BLaER1 treated with 17β-estradiol and CSF1 and Interleukin-3, amounts not matched to agents 10 nM and 100 nM (cell line): ENCODE data around the gene NRIP1.

Source experiments
- H3K27ac ChIP-seq, 11 experiments: shearing (Covaris generic); formaldehyde crosslinking; 2 replicates each; pipeline ENCODE4 v1.8.1; 2022
- H3K27me3 ChIP-seq, 11 experiments: shearing (Covaris generic); formaldehyde crosslinking; 2 replicates each; pipeline ENCODE4 v1.8.1; 2022
- H3K36me3 ChIP-seq, 11 experiments: shearing (Covaris generic); formaldehyde crosslinking; 2 replicates each; pipeline ENCODE4 v1.8.1; 2022
- H3K4me1 ChIP-seq, 10 experiments: shearing (Covaris generic); formaldehyde crosslinking; 2 replicates each; pipeline ENCODE4 v1.8.1; 2022
- H3K4me2 ChIP-seq, 11 experiments: shearing (Covaris generic); formaldehyde crosslinking; 2 replicates each; pipeline ENCODE4 v1.8.1; 2022
- H3K4me3 ChIP-seq, 10 experiments: shearing (Covaris generic); formaldehyde crosslinking; 2 replicates each; pipeline ENCODE4 v1.8.1; 2022
- H3K9ac ChIP-seq, 11 experiments: shearing (Covaris generic); formaldehyde crosslinking; 2 replicates each; pipeline ENCODE4 v1.8.1; 2022
- H3K9me3 ChIP-seq, 11 experiments: shearing (Covaris generic); formaldehyde crosslinking; replicated peaks in 1 of 11; 2 replicates each; pipeline ENCODE4 v1.8.1; 2022
- H4K20me1 ChIP-seq, 11 experiments: shearing (Covaris generic); formaldehyde crosslinking; 2 replicates each; pipeline ENCODE4 v1.8.1; 2022
- Cebpa-rat ChIP-seq, 11 experiments: shearing (Covaris generic); IDR thresholded peaks; 2 replicates each; pipeline ENCODE4 v1.8.1; 2022

Gene NRIP1

GRCh38 chr21:15015622-15016471 lies 49.0 kb downstream of the NRIP1 start:
- Histone ChIP-seq H3K36me3 (peaks cover 20 to 77% (median 49%) of the 10 kb centered on the region in 11 experiments; a peak in 20 of 22 replicates), H3K4me3 (no peak overlapping the region), H3K9me3 (no peaks in the 10 kb centered on the region), H3K4me2 (no peak overlapping the region), H4K20me1 (peaks cover 45 to 99% (median 88%) of the 10 kb centered on the region in 11 experiments), H3K4me1 (peaks cover 5 to 43% (median 16%) of the 10 kb centered on the region in 10 experiments; a peak in 19 of 20 replicates), H3K27me3 (no peaks in the 10 kb centered on the region), H3K27ac (no peak overlapping the region), H3K9ac (no peak overlapping the region)
- no peak for TF ChIP-seq Cebpa-rat (IDR thresholded peaks at IDR 0.05)

DNA sequence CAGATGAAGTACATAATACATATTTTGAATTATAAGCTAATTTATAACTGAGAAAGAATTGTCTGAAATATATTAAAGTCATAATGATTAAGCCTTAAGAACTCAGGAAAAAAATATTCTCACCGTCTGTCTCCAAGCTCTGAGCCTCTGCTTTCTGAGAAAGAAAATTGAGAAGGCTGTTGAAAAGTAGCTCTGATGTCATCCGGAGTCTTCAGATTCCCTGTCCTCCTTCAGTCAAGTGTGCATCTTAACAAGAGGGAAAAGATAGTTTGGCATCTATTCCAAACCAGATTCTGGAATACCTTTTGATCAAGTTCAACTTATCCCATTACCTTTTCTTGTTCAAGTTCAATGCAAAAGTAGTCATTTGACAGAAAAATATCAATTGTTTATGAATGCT lies 50.6 kb downstream of the NRIP1 start:
- H3K4me2 ChIP-seq, result no peak overlapping the region
- peaks cover 38 to 99% (median 87%) of the 10 kb centered on the region in 11 experiments for H4K20me1 ChIP-seq
- no peak for TF ChIP-seq Cebpa-rat (IDR thresholded peaks at IDR 0.05)
- peaks cover 0 to 27% (median 9%) of the 10 kb centered on the region in 10 experiments; a peak in 17 of 20 replicates for H3K4me1 ChIP-seq
- H3K27ac ChIP-seq, result no peak overlapping the region
- no peaks in the 10 kb centered on the region for H3K27me3 ChIP-seq
- peaks cover 34 to 86% (median 64%) of the 10 kb centered on the region in 11 experiments; a peak in 20 of 22 replicates for H3K36me3 ChIP-seq
- H3K9ac ChIP-seq, result no peak overlapping the region
- no peaks in the 10 kb centered on the region for H3K9me3 ChIP-seq
- no peak overlapping the region for H3K4me3 ChIP-seq

DNA sequence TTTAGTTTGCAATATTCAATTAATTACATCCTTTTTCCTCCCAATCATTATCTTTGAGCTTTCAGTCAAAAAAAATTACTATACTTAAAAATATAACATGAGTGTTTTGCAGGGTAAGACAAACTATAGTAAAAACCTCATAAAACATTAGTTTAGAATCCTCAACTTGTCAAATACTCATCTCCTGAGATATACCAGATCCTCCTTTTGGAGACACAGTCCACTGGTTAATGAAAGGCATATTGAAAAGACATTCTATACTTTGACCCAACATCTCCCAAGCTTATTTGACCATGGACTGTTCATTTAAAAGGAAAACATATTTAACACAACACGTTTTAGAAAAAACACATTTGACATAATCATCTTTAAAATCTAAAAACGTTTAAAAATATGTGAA lies 52.8 kb downstream of the NRIP1 start:
- Histone ChIP-seq H3K36me3 (peaks cover 53 to 95% (median 78%) of the 10 kb centered on the region in 11 experiments), H3K4me2 (no peak overlapping the region), H3K27me3 (no peaks in the 10 kb centered on the region), H3K4me3 (no peak overlapping the region), H3K9me3 (peaks cover 0 to 11% (median 0%) of the 10 kb centered on the region in 11 experiments; a peak in 1 of 22 replicates), H4K20me1 (peaks cover 26 to 99% (median 86%) of the 10 kb centered on the region in 11 experiments; a peak in 21 of 22 replicates), H3K9ac (no peak overlapping the region), H3K27ac (no peak overlapping the region), H3K4me1 (peaks cover 1 to 23% (median 12%) of the 10 kb centered on the region in 10 experiments; a peak in 19 of 20 replicates)
- TF ChIP-seq Cebpa-rat (IDR thresholded peaks at IDR 0.05), result no peak

GRCh38 chr21:15010645-15011044 lies 54.2 kb downstream of the NRIP1 start:
- no peak overlapping the region for H3K9ac ChIP-seq
- H3K27me3 ChIP-seq, result no peaks in the 10 kb centered on the region
- peaks cover 0 to 11% (median 0%) of the 10 kb centered on the region in 11 experiments; a peak in 1 of 22 replicates for H3K9me3 ChIP-seq
- peaks cover 22 to 99% (median 86%) of the 10 kb centered on the region in 11 experiments; a peak in 21 of 22 replicates for H4K20me1 ChIP-seq
- H3K27ac ChIP-seq, result no peak overlapping the region
- TF ChIP-seq Cebpa-rat (IDR thresholded peaks at IDR 0.05), result no peak
- H3K4me1 ChIP-seq, result peaks cover 11 to 29% (median 25%) of the 10 kb centered on the region in 10 experiments
- peaks cover 55 to 92% (median 82%) of the 10 kb centered on the region in 11 experiments for H3K36me3 ChIP-seq
- H3K4me2 ChIP-seq, result no peak overlapping the region
- H3K4me3 ChIP-seq, result no peak overlapping the region

GRCh38 chr21:15009837-15010363 lies 54.9 kb downstream of the NRIP1 start:
- H3K27ac ChIP-seq, result no peak overlapping the region
- peaks cover 55 to 96% (median 84%) of the 10 kb centered on the region in 11 experiments for H3K36me3 ChIP-seq
- no peak overlapping the region for H3K4me2 ChIP-seq
- no peak for TF ChIP-seq Cebpa-rat (IDR thresholded peaks at IDR 0.05)
- H3K4me3 ChIP-seq, result no peak overlapping the region
- peaks cover 0 to 11% (median 0%) of the 10 kb centered on the region in 11 experiments; a peak in 1 of 22 replicates for H3K9me3 ChIP-seq
- H3K27me3 ChIP-seq, result no peaks in the 10 kb centered on the region
- H3K4me1 ChIP-seq, result peaks cover 16 to 37% (median 32%) of the 10 kb centered on the region in 10 experiments
- H3K9ac ChIP-seq, result no peak overlapping the region
- peaks cover 22 to 99% (median 87%) of the 10 kb centered on the region in 11 experiments; a peak in 21 of 22 replicates for H4K20me1 ChIP-seq

- Histone ChIP-seq H3K36me3 (peaks cover 50 to 99% (median 88%) of the 10 kb centered on the region in 11 experiments), H3K4me2 (peak overlapping the region in 4 of 11 experiments; percentile 0 to 56 (median 20); a peak in 6 of 22 replicates), H3K9ac (no peak overlapping the region; a peak in 1 of 22 replicates), H3K27ac (no peak overlapping the region), H3K9me3 (peaks cover 0 to 11% (median 0%) of the 10 kb centered on the region in 11 experiments; a peak in 1 of 22 replicates), H3K4me1 (peaks cover 23 to 51% (median 38%) of the 10 kb centered on the region in 10 experiments), H3K27me3 (no peaks in the 10 kb centered on the region), H3K4me3 (no peak overlapping the region), H4K20me1 (peaks cover 34 to 99% (median 88%) of the 10 kb centered on the region in 11 experiments; a peak in 20 of 22 replicates)
- TF ChIP-seq Cebpa-rat (IDR thresholded peaks at IDR 0.05), result no peak
Observed at GRCh38 chr21:15007716-15008296, 57.0 kb downstream of the NRIP1 start.

GRCh38 chr21:15006594-15007230 lies 58.1 kb downstream of the NRIP1 start:
- Histone ChIP-seq H3K4me2 (peak overlapping the region; percentile 11 to 59 (median 44); a peak in 18 of 22 replicates), H3K27me3 (no peaks in the 10 kb centered on the region), H4K20me1 (peaks cover 43 to 99% (median 88%) of the 10 kb centered on the region in 11 experiments; a peak in 21 of 22 replicates), H3K36me3 (peaks cover 44 to 94% (median 85%) of the 10 kb centered on the region in 11 experiments), H3K4me3 (no peak overlapping the region), H3K4me1 (peaks cover 23 to 60% (median 44%) of the 10 kb centered on the region in 10 experiments), H3K27ac (peak overlapping the region in 2 of 11 experiments; percentile 5 to 21; a peak in 1 of 22 replicates), H3K9me3 (peaks cover 0 to 11% (median 0%) of the 10 kb centered on the region in 11 experiments; a peak in 1 of 22 replicates), H3K9ac (no peak overlapping the region)
- TF ChIP-seq Cebpa-rat (IDR thresholded peaks at IDR 0.05), result no peak

GRCh38 chr21:15005391-15005790 lies 59.4 kb downstream of the NRIP1 start:
- Histone ChIP-seq H3K4me2 (peak overlapping the region; percentile 4 to 59 (median 47); a peak in 19 of 22 replicates), H3K27ac (peak overlapping the region in 10 of 11 experiments; percentile 1 to 68 (median 44); a peak in 15 of 22 replicates), H3K9ac (peak overlapping the region in 7 of 11 experiments; percentile 0 to 41 (median 13); a peak in 8 of 22 replicates), H4K20me1 (peaks cover 54 to 100% (median 98%) of the 10 kb centered on the region in 11 experiments; a peak in 21 of 22 replicates), H3K4me1 (peaks cover 26 to 70% (median 47%) of the 10 kb centered on the region in 10 experiments), H3K4me3 (no peak overlapping the region), H3K9me3 (peaks cover 0 to 11% (median 0%) of the 10 kb centered on the region in 11 experiments; a peak in 1 of 22 replicates), H3K27me3 (no peaks in the 10 kb centered on the region), H3K36me3 (peaks cover 37 to 96% (median 74%) of the 10 kb centered on the region in 11 experiments)
- no peak for TF ChIP-seq Cebpa-rat (IDR thresholded peaks at IDR 0.05)
